Fibroblast of lung (primary cell): ENCODE results near the gene DOK3.

Source experiments
- CTCF ChIP-seq, 2 donors: IDR thresholded peaks in 1 of 2; conservative IDR thresholded peaks in 1 of 2; 1 replicate in 1 of 2; 2 replicates in 1 of 2; pipeline ENCODE4 v1.5.1; 2011 to 2012; ENCODE audit warnings: low read length in 2 of 2, control low read depth in 1 of 2, inconsistent platforms in 1 of 2, low read depth in 1 of 2, mild to moderate bottlenecking in 1 of 2
- EZH2 ChIP-seq: IDR thresholded peaks from 2 replicates; pipeline ENCODE4 v1.5.1; 2012; ENCODE audit warnings: low read length, control low read depth, mild to moderate bottlenecking; ENCODE audit errors: missing control alignments

DNA sequence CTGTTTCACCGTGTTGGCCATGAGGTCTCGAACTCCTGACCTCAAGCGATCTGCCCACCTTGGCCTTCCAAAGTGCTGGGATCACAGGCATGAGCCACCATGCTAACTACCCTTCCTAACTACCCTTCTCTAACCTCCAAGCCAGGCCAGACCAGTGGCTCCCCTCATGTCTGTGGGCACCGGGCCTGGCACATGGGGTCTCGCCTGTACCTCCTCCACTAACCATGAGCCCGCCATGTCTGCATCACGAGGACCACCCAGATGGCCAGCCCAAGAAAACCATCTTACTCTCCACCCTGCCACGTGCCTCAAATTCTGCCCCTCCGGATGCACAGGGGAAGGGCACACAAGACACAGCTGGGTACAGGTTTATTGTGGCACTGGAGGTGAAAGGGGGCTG lies 26.6 kb downstream of the DOK3 start:
- no peak for TF ChIP-seq CTCF (conservative IDR thresholded peaks at IDR 0.05 in 1 of 2, IDR thresholded peaks at IDR 0.05 in 1 of 2; ENCODE audit: low read depth in 1 of 2, low read length in 2 of 2)
- no peak for TF ChIP-seq EZH2
